Thyroid gland (tissue), 4 donors: ENCODE data around the gene PPFIA4. TPM values are rescaled to one million over a fixed set of nuclear protein-coding genes. Genes with fewer than 3 reads are reported as not detected.
"Not testable (repeated sequence)": the region's sequence is repeated elsewhere in the genome, so short reads cannot be mapped to it uniquely, and the experiment has no call there.

Experiments used
- DNase-seq, 2 donors: peaks; one replicate each; pipeline ENCODE4 v3.0.0-alpha.2; 2019
- H3K27ac ChIP-seq, 3 donors: fragments of 200-600 bp; sonication (generic); 1 replicate in 2 of 3; 2 replicates in 1 of 3; pipeline ENCODE4 v1.5.1; 2016 to 2019; ENCODE audit warnings: mild to moderate bottlenecking in 1 of 3, moderate library complexity in 1 of 3
- H3K27me3 ChIP-seq: fragments of 200-600 bp; sonication (generic); one replicate; pipeline ENCODE4 v1.5.1; 2019
- H3K36me3 ChIP-seq, 2 donors: fragments of 200-600 bp; sonication (generic); one replicate each; pipeline ENCODE4 v1.5.1; 2016 to 2019
- H3K4me1 ChIP-seq, 2 donors: fragments of 200-600 bp; sonication (generic); one replicate each; pipeline ENCODE4 v1.5.1; 2017 to 2019
- H3K4me3 ChIP-seq, 3 donors: fragments of 200-600 bp; sonication (generic); replicated peaks in 1 of 3; 1 replicate in 2 of 3; 2 replicates in 1 of 3; pipeline ENCODE4 v1.5.1; 2016; ENCODE audit warnings: mild to moderate bottlenecking in 1 of 3
- H3K9me3 ChIP-seq: fragments of 200-600 bp; sonication (generic); one replicate; pipeline ENCODE4 v1.5.1; 2017
- CTCF ChIP-seq, 6 experiments: fragments of 200-600 bp in 3 of 6; fragments of 450-650 bp in 3 of 6; sonication (generic) in 3 of 6; IDR thresholded peaks; one replicate each; pipeline ENCODE4 v1.5.1; 2016 to 2019; ENCODE audit warnings: antibody characterized with exemption in 6 of 6, mild to moderate bottlenecking in 2 of 6, inconsistent platforms in 1 of 6, moderate library complexity in 1 of 6
- POLR2A ChIP-seq, 2 donors: fragments of 450-650 bp; IDR thresholded peaks; one replicate each; pipeline ENCODE4 v1.6.1; 2017; ENCODE audit warnings: antibody characterized with exemption in 2 of 2, mild to moderate bottlenecking in 2 of 2, moderate library complexity in 1 of 2
- WGBS, 2 donors: methylation state at CpG; one replicate each; pipeline ENCODE4 v1.1.5; 2017; 5-methylcytosine and 5-hydroxymethylcytosine counted together
- intact Hi-C: fragments of 100-400 bp; cut with DNase I; formaldehyde crosslinking; loops from one replicate; pipeline ENCODE4 v1.15.1; 2023
- total RNA-seq, 4 donors: library from RNA; depleted of rRNA; stranded (reverse); fragments of >200 nt; gene quantifications; one replicate each; pipeline ENCODE4 v1.2.3, GENCODE V29; 2016

The PPFIA4 gene
- 1 to 10 TPM in 3 of 4 donors, under 1 TPM in 1; 0.54 to 3.0 (median 2.1) TPM for total RNA-seq

GRCh38 chr1:203026031-203026665, at the start of gene PPFIA4:
TSS of gene PPFIA4 (plus strand) at chr1:203026491. CDS start at chr1:203039009, 12,518 bp downstream.
- intact Hi-C loops: no loop called here
- peaks cover 8 to 16% of the 10 kb centered on the region in 2 donors for H3K4me1 ChIP-seq
- no peaks in the 10 kb centered on the region for H3K27me3 ChIP-seq
- no peaks in the 10 kb centered on the region for H3K9me3 ChIP-seq
- peak within 1 kb of the TSS; percentile 40 to 65 (median 41) for H3K27ac ChIP-seq
- peak within 1 kb of the TSS; percentile 11 to 54 (median 13) for H3K4me3 ChIP-seq
- TF ChIP-seq CTCF (IDR thresholded peaks at IDR 0.05): no peak
- peak in 1 of 2 donors; percentile 34 for TF ChIP-seq POLR2A (IDR thresholded peaks at IDR 0.05)
- H3K36me3 ChIP-seq: peaks cover 22 to 26% of the 10 kb centered on the region in 2 donors
- 28% methylated on average over 16 of the region's 52 CpGs for WGBS, 2 donors
- DNase-seq: peak; percentile 82 to 84

- intact Hi-C loops: no loop called here
- H3K27ac ChIP-seq: no peak overlapping the region
- TF ChIP-seq POLR2A (IDR thresholded peaks at IDR 0.05): no peak
- TF ChIP-seq CTCF (IDR thresholded peaks at IDR 0.05): no peak
- WGBS, 2 donors: 43 to 60% methylated on average over 3 of the region's 3 CpGs
- no peaks in the 10 kb centered on the region for H3K27me3 ChIP-seq
- no peaks in the 10 kb centered on the region for H3K36me3 ChIP-seq
- no peak overlapping the region for H3K4me3 ChIP-seq
- H3K9me3 ChIP-seq: no peaks in the 10 kb centered on the region
- no peak for DNase-seq
- H3K4me1 ChIP-seq: no peaks in the 10 kb centered on the region
These were observed 49.7 kb upstream of the PPFIA4 start for GRCh38 chr1:202976633-202977032.

GRCh38 chr1:202979459-202979858, 46.8 kb upstream of the PPFIA4 start:
- no peak for DNase-seq
- Histone ChIP-seq H3K9me3 (no peaks in the 10 kb centered on the region), H3K36me3 (no peaks in the 10 kb centered on the region), H3K4me1 (no peaks in the 10 kb centered on the region), H3K27me3 (no peaks in the 10 kb centered on the region), H3K27ac (no peak overlapping the region), H3K4me3 (no peak overlapping the region)
- intact Hi-C loops: no loop called here
- WGBS, 2 donors: 83 to 84% methylated on average over 2 of the region's 2 CpGs
- TF ChIP-seq CTCF (IDR thresholded peaks at IDR 0.05) (no peak), POLR2A (IDR thresholded peaks at IDR 0.05) (no peak)

GRCh38 chr1:202981939-202982338, 44.4 kb upstream of the PPFIA4 start:
- intact Hi-C loops: no loop called here
- H3K36me3 ChIP-seq: no peaks in the 10 kb centered on the region
- H3K9me3 ChIP-seq: no peaks in the 10 kb centered on the region
- no peak overlapping the region for H3K27ac ChIP-seq
- H3K27me3 ChIP-seq: no peaks in the 10 kb centered on the region
- no peaks in the 10 kb centered on the region for H3K4me1 ChIP-seq
- WGBS, 2 donors: 69 to 71% methylated on average over 2 of the region's 2 CpGs
- DNase-seq: no peak
- H3K4me3 ChIP-seq: no peak overlapping the region
- TF ChIP-seq POLR2A (IDR thresholded peaks at IDR 0.05) (no peak), CTCF (IDR thresholded peaks at IDR 0.05) (no peak)

- Histone ChIP-seq H3K27me3 (no peaks in the 10 kb centered on the region), H3K27ac (no peak overlapping the region), H3K9me3 (no peaks in the 10 kb centered on the region), H3K4me1 (no peaks in the 10 kb centered on the region), H3K4me3 (no peak overlapping the region), H3K36me3 (no peaks in the 10 kb centered on the region)
- 79 to 87% methylated on average over 3 of the region's 3 CpGs for WGBS, 2 donors
- TF ChIP-seq CTCF (IDR thresholded peaks at IDR 0.05) (no peak), POLR2A (IDR thresholded peaks at IDR 0.05) (no peak)
- intact Hi-C loops: no loop called here
- no peak for DNase-seq
These were observed 43.4 kb upstream of the PPFIA4 start for GRCh38 chr1:202982715-202983430.

- H3K27me3 ChIP-seq, H3K4me3 ChIP-seq, H3K9me3 ChIP-seq, H3K27ac ChIP-seq, DNase-seq, H3K4me1 ChIP-seq, H3K36me3 ChIP-seq, intact Hi-C loops: not testable (repeated sequence)
- WGBS, 2 donors: 76 to 80% methylated on average over 9 of the region's 9 CpGs
These were observed 40.2 kb upstream of the PPFIA4 start for GRCh38 chr1:202986120-202986519.
